Neutrophil (primary cell): Measurements from ENCODE around the gene NEAT1.
A peak's percentile ranks its signal among the peaks of the same experiment; 100 is the strongest.

Source experiments
- H3K27ac ChIP-seq: fragments of 200-600 bp; sonication (generic); 2 replicates; pipeline ENCODE4 v1.5.1; 2016; ENCODE audit warnings: mild to moderate bottlenecking, moderate library complexity
- H3K27me3 ChIP-seq: fragments of 200-600 bp; sonication (generic); 2 replicates; pipeline ENCODE4 v1.6.0; 2016; ENCODE audit warnings: mild to moderate bottlenecking
- H3K36me3 ChIP-seq: fragments of 200-600 bp; sonication (generic); 2 replicates; pipeline ENCODE4 v1.5.1; 2017
- H3K4me1 ChIP-seq, 2 experiments: fragments of 200-600 bp in 1 of 2; sonication (generic) in 1 of 2; 1 replicate in 1 of 2; 2 replicates in 1 of 2; pipeline versions ENCODE4 v1.5.1 to v1.6.1; 2013 to 2016; ENCODE audit warnings: low read depth in 1 of 2, low read length in 1 of 2, mild to moderate bottlenecking in 1 of 2, moderate library complexity in 1 of 2; ENCODE audit not compliant: control insufficient read depth in 1 of 2, insufficient read depth in 1 of 2
- H3K4me3 ChIP-seq, 2 experiments: fragments of 200-600 bp in 1 of 2; sonication (generic) in 1 of 2; 1 replicate in 1 of 2; 2 replicates in 1 of 2; pipeline ENCODE4 v1.5.1; 2013 to 2016; ENCODE audit warnings: low read depth in 1 of 2, low read length in 1 of 2, mild to moderate bottlenecking in 1 of 2, moderate library complexity in 1 of 2
- H3K9me3 ChIP-seq: fragments of 200-600 bp; sonication (generic); 2 replicates; pipeline ENCODE4 v1.5.1; 2016
- TF ChIP-seq, protein P1 (sequence below): fragments of 200-600 bp; sonication (generic); IDR thresholded peaks from 2 replicates; pipeline ENCODE4 v1.5.1; 2016; ENCODE audit warnings: antibody characterized with exemption

NEAT1 gene

GRCh38 chr11:65438257-65439151 is 15.9 kb downstream of the NEAT1 start:
- Histone ChIP-seq H3K36me3 (peaks cover 87% of the 10 kb centered on the region), H3K4me3 (no peak overlapping the region), H3K9me3 (no peaks in the 10 kb centered on the region), H3K4me1 (peaks cover 82% of the 10 kb centered on the region in 2 experiments), H3K27me3 (no peaks in the 10 kb centered on the region), H3K27ac (peak overlapping the region; percentile 69)
- TF ChIP-seq, protein P1, sequence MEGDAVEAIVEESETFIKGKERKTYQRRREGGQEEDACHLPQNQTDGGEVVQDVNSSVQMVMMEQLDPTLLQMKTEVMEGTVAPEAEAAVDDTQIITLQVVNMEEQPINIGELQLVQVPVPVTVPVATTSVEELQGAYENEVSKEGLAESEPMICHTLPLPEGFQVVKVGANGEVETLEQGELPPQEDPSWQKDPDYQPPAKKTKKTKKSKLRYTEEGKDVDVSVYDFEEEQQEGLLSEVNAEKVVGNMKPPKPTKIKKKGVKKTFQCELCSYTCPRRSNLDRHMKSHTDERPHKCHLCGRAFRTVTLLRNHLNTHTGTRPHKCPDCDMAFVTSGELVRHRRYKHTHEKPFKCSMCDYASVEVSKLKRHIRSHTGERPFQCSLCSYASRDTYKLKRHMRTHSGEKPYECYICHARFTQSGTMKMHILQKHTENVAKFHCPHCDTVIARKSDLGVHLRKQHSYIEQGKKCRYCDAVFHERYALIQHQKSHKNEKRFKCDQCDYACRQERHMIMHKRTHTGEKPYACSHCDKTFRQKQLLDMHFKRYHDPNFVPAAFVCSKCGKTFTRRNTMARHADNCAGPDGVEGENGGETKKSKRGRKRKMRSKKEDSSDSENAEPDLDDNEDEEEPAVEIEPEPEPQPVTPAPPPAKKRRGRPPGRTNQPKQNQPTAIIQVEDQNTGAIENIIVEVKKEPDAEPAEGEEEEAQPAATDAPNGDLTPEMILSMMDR: no peak

DNA sequence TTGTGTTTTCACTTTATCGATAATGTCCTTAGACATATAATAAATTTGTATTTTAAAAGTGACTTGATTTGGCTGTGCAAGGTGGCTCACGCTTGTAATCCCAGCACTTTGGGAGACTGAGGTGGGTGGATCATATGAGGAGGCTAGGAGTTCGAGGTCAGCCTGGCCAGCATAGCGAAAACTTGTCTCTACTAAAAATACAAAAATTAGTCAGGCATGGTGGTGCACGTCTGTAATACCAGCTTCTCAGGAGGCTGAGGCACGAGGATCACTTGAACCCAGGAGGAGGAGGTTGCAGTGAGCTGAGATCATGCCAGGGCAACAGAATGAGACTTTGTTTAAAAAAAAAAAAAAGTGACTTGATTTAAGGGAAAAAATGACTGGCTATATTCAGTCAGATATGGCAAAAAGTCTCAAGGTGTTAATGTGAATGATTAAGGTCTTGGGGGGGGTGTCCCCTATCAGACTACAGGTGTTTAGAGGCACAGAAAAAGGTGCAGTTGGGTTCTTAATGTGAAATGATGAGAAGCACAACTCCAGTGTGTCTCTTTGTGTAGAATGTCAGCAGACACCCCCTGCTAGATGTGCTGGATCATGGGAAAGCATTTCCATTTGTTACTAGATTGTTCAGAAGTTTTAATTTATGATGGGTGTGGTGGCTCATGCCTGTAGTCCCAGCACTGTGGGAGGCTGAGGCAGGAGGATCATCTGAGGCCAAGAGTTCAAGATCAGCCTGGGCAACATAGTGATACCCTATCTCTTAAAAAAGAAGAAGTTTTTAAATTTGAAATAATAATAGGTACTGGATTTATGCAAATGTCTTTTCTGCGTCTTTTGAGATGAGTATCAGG is 17.0 kb downstream of the NEAT1 start:
- peaks cover 76 to 78% of the 10 kb centered on the region in 2 experiments for H3K4me1 ChIP-seq
- peak overlapping the region; percentile 69 for H3K27ac ChIP-seq

DNA sequence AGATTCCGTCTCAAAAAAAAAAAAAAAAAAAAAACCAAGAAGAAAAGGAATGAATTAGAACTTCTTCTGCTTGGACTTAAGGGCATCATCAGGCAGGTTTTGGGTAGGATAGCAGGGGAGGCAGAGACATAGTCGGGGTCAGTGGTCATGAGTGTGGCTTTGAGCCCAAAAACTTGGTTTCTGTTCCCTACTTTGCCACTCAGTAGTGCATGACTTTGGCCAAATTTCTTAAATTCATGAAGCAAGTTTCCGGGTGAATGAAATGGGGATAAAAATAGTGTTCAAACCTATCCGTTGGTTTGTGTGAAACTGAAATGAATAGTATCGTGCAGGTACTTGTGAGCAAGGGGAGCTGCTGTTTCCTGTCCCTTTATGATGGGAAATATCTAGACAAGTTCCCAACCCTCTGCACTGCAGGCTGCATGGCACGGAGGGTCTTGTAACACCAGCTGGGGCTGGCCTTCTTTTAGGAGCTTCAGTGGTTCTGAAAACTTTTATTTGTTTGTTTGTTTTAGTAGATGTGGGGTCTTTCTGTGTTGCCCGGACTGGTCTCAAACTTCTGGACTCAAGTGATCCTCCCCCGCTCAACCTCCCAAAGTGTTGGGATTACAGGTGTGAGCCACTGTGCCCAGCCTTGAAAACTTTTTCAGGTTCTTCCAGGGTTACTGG is 18.4 kb downstream of the NEAT1 start:
- H3K9me3 ChIP-seq: no peaks in the 10 kb centered on the region
- TF ChIP-seq, protein P1: no peak
- H3K27ac ChIP-seq: peak overlapping the region; percentile 69
- H3K36me3 ChIP-seq: peaks cover 88% of the 10 kb centered on the region
- H3K4me1 ChIP-seq: peaks cover 63 to 64% of the 10 kb centered on the region in 2 experiments
- no peaks in the 10 kb centered on the region for H3K27me3 ChIP-seq
- H3K4me3 ChIP-seq: peak overlapping the region in 1 of 2 experiments; percentile 12

More for the DNA sequence above, 17.0 kb downstream of the NEAT1 start:
- Histone ChIP-seq H3K27me3 (no peaks in the 10 kb centered on the region), H3K36me3 (peaks cover 88% of the 10 kb centered on the region), H3K4me3 (no peak overlapping the region), H3K9me3 (no peaks in the 10 kb centered on the region)
- TF ChIP-seq, protein P1: no peak

GRCh38 chr11:65442842-65443331 is 20.3 kb downstream of the NEAT1 start:
- TF ChIP-seq, protein P1: no peak
- peaks cover 82% of the 10 kb centered on the region for H3K36me3 ChIP-seq
- H3K9me3 ChIP-seq: no peaks in the 10 kb centered on the region
- H3K27ac ChIP-seq: peak overlapping the region; percentile 69
- H3K27me3 ChIP-seq: no peaks in the 10 kb centered on the region
- H3K4me3 ChIP-seq: no peak overlapping the region
- peaks cover 50% of the 10 kb centered on the region in 2 experiments for H3K4me1 ChIP-seq
